ENCODE results near the gene CSMD2.

CSMD2 gene

GRCh38 chr1:34019741-34020552, 145.1 kb downstream of the CSMD2 start:
- TF ChIP-seq FOXM1 (IDR thresholded peaks at IDR 0.05; ENCODE audit: borderline replicate concordance, low read depth) (no peak), CREB1 (IDR thresholded peaks at IDR 0.05; ENCODE audit: low read depth) (no peak), RAD21 (IDR thresholded peaks at IDR 0.05; ENCODE audit: low read depth) (no peak), EGR1 (IDR thresholded peaks at IDR 0.05) (no peak), CEBPB (IDR thresholded peaks at IDR 0.05) (no peak), MAX (IDR thresholded peaks at IDR 0.05) (no peak), TAF1 (IDR thresholded peaks at IDR 0.05; ENCODE audit: low read depth) (no peak), USF1 (IDR thresholded peaks at IDR 0.05) (no peak), NFIC (IDR thresholded peaks at IDR 0.05) (no peak), YY1 (IDR thresholded peaks at IDR 0.05; ENCODE audit: low read depth) (no peak), TCF12 (IDR thresholded peaks at IDR 0.05; ENCODE audit: low read depth) (no peak), TEAD4 (IDR thresholded peaks at IDR 0.05) (no peak), REST (IDR thresholded peaks at IDR 0.05; ENCODE audit: low read depth) (no peak), ZBTB7A (IDR thresholded peaks at IDR 0.05; ENCODE audit: low read depth) (no peak), EP300 (IDR thresholded peaks at IDR 0.05; ENCODE audit: borderline replicate concordance) (no peak)

GRCh38 chr1:34018285-34018684, 146.7 kb downstream of the CSMD2 start:
- TF ChIP-seq EP300 (IDR thresholded peaks at IDR 0.05; ENCODE audit: borderline replicate concordance) (no peak), TEAD4 (IDR thresholded peaks at IDR 0.05) (no peak), CREB1 (IDR thresholded peaks at IDR 0.05; ENCODE audit: low read depth) (no peak), CEBPB (IDR thresholded peaks at IDR 0.05) (no peak), TCF12 (IDR thresholded peaks at IDR 0.05; ENCODE audit: low read depth) (no peak), RAD21 (IDR thresholded peaks at IDR 0.05; ENCODE audit: low read depth) (no peak), MAX (IDR thresholded peaks at IDR 0.05) (no peak), NFIC (IDR thresholded peaks at IDR 0.05) (no peak), TAF1 (IDR thresholded peaks at IDR 0.05; ENCODE audit: low read depth) (no peak), FOXM1 (IDR thresholded peaks at IDR 0.05; ENCODE audit: borderline replicate concordance, low read depth) (no peak)

GRCh38 chr1:34013958-34014737, 150.9 kb downstream of the CSMD2 start:
- TF ChIP-seq NFIC (IDR thresholded peaks at IDR 0.05) (no peak), TAF1 (IDR thresholded peaks at IDR 0.05; ENCODE audit: low read depth) (no peak), RAD21 (IDR thresholded peaks at IDR 0.05; ENCODE audit: low read depth) (peak; percentile 42; the same call in 1 of the 2 replicates), TEAD4 (IDR thresholded peaks at IDR 0.05) (no peak)

GRCh38 chr1:34013136-34013535, 151.9 kb downstream of the CSMD2 start:
- no peak for TF ChIP-seq YY1 (IDR thresholded peaks at IDR 0.05; ENCODE audit: low read depth)
- TF ChIP-seq FOXM1 (IDR thresholded peaks at IDR 0.05; ENCODE audit: borderline replicate concordance, low read depth) = no peak
- no peak for TF ChIP-seq USF1 (IDR thresholded peaks at IDR 0.05)
- no peak for TF ChIP-seq CREB1 (IDR thresholded peaks at IDR 0.05; ENCODE audit: low read depth)
- no peak for TF ChIP-seq TEAD4 (IDR thresholded peaks at IDR 0.05)
- TF ChIP-seq RAD21 (IDR thresholded peaks at IDR 0.05; ENCODE audit: low read depth) = no peak
- no peak for TF ChIP-seq CEBPB (IDR thresholded peaks at IDR 0.05)
- TF ChIP-seq EGR1 (IDR thresholded peaks at IDR 0.05) = no peak
- no peak for TF ChIP-seq NFIC (IDR thresholded peaks at IDR 0.05)
- no peak for TF ChIP-seq TCF12 (IDR thresholded peaks at IDR 0.05; ENCODE audit: low read depth)

- no peak for TF ChIP-seq MAX (IDR thresholded peaks at IDR 0.05)
- TF ChIP-seq TCF12 (IDR thresholded peaks at IDR 0.05; ENCODE audit: low read depth) = no peak
- TF ChIP-seq USF1 (IDR thresholded peaks at IDR 0.05) = no peak
- no peak for TF ChIP-seq TEAD4 (IDR thresholded peaks at IDR 0.05)
- no peak for TF ChIP-seq RAD21 (IDR thresholded peaks at IDR 0.05; ENCODE audit: low read depth)
- TF ChIP-seq EGR1 (IDR thresholded peaks at IDR 0.05) = no peak
- no peak for TF ChIP-seq EP300 (IDR thresholded peaks at IDR 0.05; ENCODE audit: borderline replicate concordance)
- TF ChIP-seq ZBTB7A (IDR thresholded peaks at IDR 0.05; ENCODE audit: low read depth) = no peak
- TF ChIP-seq TAF1 (IDR thresholded peaks at IDR 0.05; ENCODE audit: low read depth) = no peak
- no peak for TF ChIP-seq NFIC (IDR thresholded peaks at IDR 0.05)
- TF ChIP-seq CREB1 (IDR thresholded peaks at IDR 0.05; ENCODE audit: low read depth) = no peak
- TF ChIP-seq CEBPB (IDR thresholded peaks at IDR 0.05) = no peak
- no peak for TF ChIP-seq FOXM1 (IDR thresholded peaks at IDR 0.05; ENCODE audit: borderline replicate concordance, low read depth)
- TF ChIP-seq REST (IDR thresholded peaks at IDR 0.05; ENCODE audit: low read depth) = no peak
- TF ChIP-seq YY1 (IDR thresholded peaks at IDR 0.05; ENCODE audit: low read depth) = no peak
These were observed 155.6 kb downstream of the CSMD2 start for GRCh38 chr1:34009340-34009985.
